Mesenchymal stem cell (in vitro differentiated cells and primary cell): ENCODE results near the gene CEP112.

Source experiments
- DNase-seq: peaks from one replicate; pipeline ENCODE4 v3.0.0-alpha.2; 2013
- H2AFZ ChIP-seq: one replicate; pipeline ENCODE4 v1.6.1; 2013; ENCODE audit warnings: low read depth, mild to moderate bottlenecking, control low read depth, inconsistent platforms, low read length, moderate library complexity
- H2AK5ac ChIP-seq: 2 replicates; pipeline ENCODE4 v1.6.1; 2013; ENCODE audit warnings: low read length, moderate library complexity, mild to moderate bottlenecking, inconsistent platforms; ENCODE audit not compliant: severe bottlenecking
- H2BK120ac ChIP-seq: one replicate; pipeline ENCODE4 v1.6.1; 2013; ENCODE audit warnings: low read depth, mild to moderate bottlenecking, inconsistent platforms, low read length, moderate library complexity
- H2BK12ac ChIP-seq, 2 experiments: one replicate each; pipeline ENCODE4 v1.6.1; 2013; ENCODE audit warnings: inconsistent platforms in 2 of 2, low read length in 2 of 2, mild to moderate bottlenecking in 2 of 2, moderate library complexity in 2 of 2, control low read depth in 1 of 2
- H2BK15ac ChIP-seq: one replicate; pipeline ENCODE4 v1.6.1; 2013; ENCODE audit warnings: mild to moderate bottlenecking, low read depth, inconsistent platforms; ENCODE audit not compliant: poor library complexity, severe bottlenecking
- H2BK5ac ChIP-seq: 2 replicates; pipeline ENCODE4 v1.6.1; 2013; ENCODE audit warnings: low read depth, mild to moderate bottlenecking, low read length, control low read depth, inconsistent platforms; ENCODE audit not compliant: poor library complexity, severe bottlenecking
- H3K14ac ChIP-seq, 2 experiments: one replicate each; pipeline ENCODE4 v1.6.1; 2013; ENCODE audit warnings: inconsistent platforms in 2 of 2, low read length in 2 of 2, control low read depth in 1 of 2, mild to moderate bottlenecking in 1 of 2, moderate library complexity in 1 of 2
- H3K18ac ChIP-seq, 2 experiments: one replicate each; pipeline ENCODE4 v1.6.1; 2013; ENCODE audit warnings: inconsistent platforms in 2 of 2, low read length in 2 of 2, control low read depth in 1 of 2, low read depth in 1 of 2, mild to moderate bottlenecking in 1 of 2
- H3K23ac ChIP-seq, 2 experiments: one replicate each; pipeline ENCODE4 v1.6.1; 2013; ENCODE audit warnings: inconsistent platforms in 2 of 2, low read length in 2 of 2, mild to moderate bottlenecking in 2 of 2, moderate library complexity in 2 of 2, control low read depth in 1 of 2
- H3K27ac ChIP-seq: 2 replicates; pipeline ENCODE4 v1.5.1; 2013; ENCODE audit warnings: mild to moderate bottlenecking, moderate library complexity, low read length, control low read depth, inconsistent platforms; ENCODE audit not compliant: poor library complexity, severe bottlenecking
- H3K27me3 ChIP-seq, 2 experiments: 2 replicates each; pipeline versions ENCODE4 v1.6.1 to v1.7.0; 2013; ENCODE audit warnings: low read length in 2 of 2, mild to moderate bottlenecking in 2 of 2, moderate library complexity in 2 of 2, control low read depth in 1 of 2, inconsistent platforms in 1 of 2; ENCODE audit not compliant: control insufficient read depth in 1 of 2, insufficient read depth in 1 of 2
- H3K36me3 ChIP-seq, 2 experiments: 2 replicates each; pipeline versions ENCODE4 v1.6.1 to v1.7.0; 2013; ENCODE audit warnings: low read length in 2 of 2, control low read depth in 1 of 2, inconsistent platforms in 1 of 2, low read depth in 1 of 2, mild to moderate bottlenecking in 1 of 2; ENCODE audit not compliant: insufficient read depth in 2 of 2, control insufficient read depth in 1 of 2
- H3K4ac ChIP-seq, 2 experiments: one replicate each; pipeline ENCODE4 v1.6.1; 2013; ENCODE audit warnings: inconsistent platforms in 2 of 2, low read length in 2 of 2, mild to moderate bottlenecking in 2 of 2, moderate library complexity in 2 of 2, control low read depth in 1 of 2, low read depth in 1 of 2
- H3K4me1 ChIP-seq: 2 replicates; pipeline ENCODE4 v1.6.1; 2013; ENCODE audit warnings: low read depth, low read length, control low read depth; ENCODE audit not compliant: control insufficient read depth, insufficient read depth
- H3K4me2 ChIP-seq: 2 replicates; pipeline ENCODE4 v1.6.1; 2013; ENCODE audit warnings: low read length, mild to moderate bottlenecking, inconsistent platforms; ENCODE audit not compliant: poor library complexity, severe bottlenecking
- H3K4me3 ChIP-seq, 2 experiments: 2 replicates each; pipeline versions ENCODE4 v1.5.1 to v1.7.0; 2013; ENCODE audit warnings: low read length in 2 of 2, mild to moderate bottlenecking in 2 of 2, control low read depth in 1 of 2, low read depth in 1 of 2; ENCODE audit not compliant: insufficient read depth in 1 of 2
- H3K79me1 ChIP-seq: replicated peaks from 2 replicates; pipeline ENCODE4 v1.6.1; 2013; ENCODE audit warnings: mild to moderate bottlenecking, control low read depth, low read length, inconsistent platforms; ENCODE audit not compliant: poor library complexity, severe bottlenecking
- H3K9ac ChIP-seq: 2 replicates; pipeline ENCODE4 v1.7.0; 2013; ENCODE audit warnings: mild to moderate bottlenecking, low read length, moderate library complexity
- H3K9me3 ChIP-seq: 2 replicates; pipeline ENCODE4 v1.7.0; 2013; ENCODE audit warnings: mild to moderate bottlenecking, low read length; ENCODE audit not compliant: control insufficient read depth
- H4K8ac ChIP-seq: one replicate; pipeline ENCODE4 v1.6.1; 2013; ENCODE audit warnings: inconsistent platforms, mild to moderate bottlenecking, low read length, moderate library complexity
- H4K91ac ChIP-seq: one replicate; pipeline ENCODE4 v1.6.1; 2013; ENCODE audit warnings: mild to moderate bottlenecking, low read length, inconsistent platforms
- WGBS: methylation state at CpG from one replicate; pipeline ENCODE4 v1.1.7; 2013; ENCODE audit warnings: mixed read lengths; 5-methylcytosine and 5-hydroxymethylcytosine counted together

The CEP112 gene

DNA sequence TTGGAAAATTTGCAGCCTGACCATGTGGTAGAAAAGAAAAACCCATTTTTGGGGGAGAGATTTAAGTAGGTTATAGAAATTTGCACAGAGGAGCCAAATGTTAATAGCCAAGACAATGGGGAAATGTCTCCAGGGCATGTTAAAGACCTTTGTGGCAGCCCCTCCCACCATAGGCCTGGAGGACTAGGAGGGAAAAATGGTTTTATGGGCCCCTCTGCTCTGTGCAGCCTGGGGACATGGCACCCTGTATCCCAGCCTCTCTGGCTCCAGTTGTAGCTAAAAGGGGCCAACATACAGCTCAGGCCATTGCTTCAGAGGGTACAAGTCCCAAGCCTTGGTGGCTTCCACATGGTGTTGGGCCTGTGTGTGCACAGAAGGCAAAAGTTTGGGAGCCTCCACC is 384.6 kb downstream of the CEP112 start:
- Histone ChIP-seq H3K9me3 (peaks cover 41% of the 10 kb centered on the region), H3K79me1 (no peaks in the 10 kb centered on the region), H2AK5ac (no peak overlapping the region), H2BK120ac (no peak overlapping the region), H3K27me3 (no peaks in the 10 kb centered on the region), H3K23ac (no peak overlapping the region), H2BK5ac (no peak overlapping the region), H3K4me1 (no peaks in the 10 kb centered on the region), H3K27ac (no peak overlapping the region), H4K8ac (no peak overlapping the region), H3K9ac (no peak overlapping the region), H3K4me3 (no peak overlapping the region), H3K36me3 (peaks cover 0 to 3% of the 10 kb centered on the region in 2 experiments), H3K18ac (no peak overlapping the region), H2AFZ (no peak overlapping the region), H3K4me2 (no peak overlapping the region), H2BK15ac (no peak overlapping the region), H3K14ac (no peak overlapping the region), H3K4ac (no peak overlapping the region), H4K91ac (no peak overlapping the region), H2BK12ac (no peak overlapping the region)
- no peak for DNase-seq

DNA sequence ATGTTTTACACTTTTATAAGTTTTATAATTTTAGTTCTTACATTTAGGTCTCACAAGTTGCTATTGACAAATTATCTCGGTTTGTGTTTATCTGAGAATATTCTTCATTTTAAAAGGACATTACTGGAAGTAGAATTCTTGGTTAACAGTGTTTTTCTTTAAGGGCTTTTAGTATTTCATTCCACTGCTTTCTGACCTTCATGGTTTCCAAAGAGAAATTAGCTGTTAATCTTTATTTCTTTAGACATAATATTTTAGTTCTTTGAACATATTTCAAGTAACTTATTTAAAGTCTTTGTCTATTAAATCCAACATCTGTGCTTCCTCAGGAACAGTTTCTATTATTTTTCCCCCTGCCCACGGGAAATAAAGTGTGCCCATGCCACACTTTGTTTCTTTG is 390.4 kb downstream of the CEP112 start:
- peaks cover 50% of the 10 kb centered on the region for H3K9me3 ChIP-seq

DNA sequence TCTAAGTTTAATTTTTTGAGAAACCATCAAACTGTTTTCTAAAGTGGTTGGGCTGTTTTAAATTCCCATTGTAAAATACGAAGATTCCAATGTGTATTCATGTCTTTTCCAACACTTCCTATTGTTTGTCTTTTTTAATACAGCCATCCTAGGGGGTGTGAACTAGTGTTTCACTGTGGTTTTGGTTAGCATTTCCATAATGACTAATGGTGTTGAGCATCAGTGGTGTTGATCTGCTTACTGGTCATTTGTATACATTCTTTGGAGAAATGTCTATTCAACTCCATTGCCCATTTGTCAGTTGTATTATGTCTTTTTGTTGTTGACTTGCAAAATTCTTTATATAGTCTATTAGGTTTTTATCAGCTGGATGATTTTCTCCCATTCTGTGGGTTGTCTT is 391.3 kb downstream of the CEP112 start:
- WGBS, result no CpG with 5 or more reads among the region's 1 CpG
- Histone ChIP-seq H3K23ac (no peak overlapping the region), H2BK120ac (no peak overlapping the region), H2AFZ (no peak overlapping the region), H2BK12ac (no peak overlapping the region), H3K27ac (no peak overlapping the region), H3K4me1 (no peaks in the 10 kb centered on the region), H3K14ac (no peak overlapping the region), H3K4me2 (no peak overlapping the region), H3K9me3 (peaks cover 50% of the 10 kb centered on the region), H4K91ac (no peak overlapping the region), H3K18ac (no peak overlapping the region), H2BK15ac (no peak overlapping the region), H2BK5ac (no peak overlapping the region), H3K79me1 (no peaks in the 10 kb centered on the region), H4K8ac (no peak overlapping the region), H3K36me3 (no peaks in the 10 kb centered on the region), H3K9ac (no peak overlapping the region), H3K4me3 (peak overlapping the region in 1 of 2 experiments; percentile 3), H3K27me3 (no peaks in the 10 kb centered on the region), H2AK5ac (no peak overlapping the region), H3K4ac (no peak overlapping the region)
- peak; percentile 18 for DNase-seq

More for the DNA sequence above, 390.4 kb downstream of the CEP112 start:
- Histone ChIP-seq H3K4me3 (peak overlapping the region in 1 of 2 experiments; percentile 26), H2AK5ac (no peak overlapping the region), H3K79me1 (no peaks in the 10 kb centered on the region), H3K14ac (no peak overlapping the region), H2BK12ac (no peak overlapping the region), H3K36me3 (no peaks in the 10 kb centered on the region), H2BK120ac (no peak overlapping the region), H2AFZ (no peak overlapping the region), H3K4ac (no peak overlapping the region), H2BK5ac (no peak overlapping the region), H4K8ac (no peak overlapping the region), H3K27me3 (no peaks in the 10 kb centered on the region), H3K4me2 (no peak overlapping the region), H3K4me1 (no peaks in the 10 kb centered on the region), H4K91ac (no peak overlapping the region), H3K9ac (no peak overlapping the region), H3K23ac (no peak overlapping the region), H2BK15ac (no peak overlapping the region), H3K27ac (no peak overlapping the region), H3K18ac (no peak overlapping the region)
- WGBS, result 100% methylated on average over 1 of the region's 2 CpGs
- DNase-seq, result no peak

DNA sequence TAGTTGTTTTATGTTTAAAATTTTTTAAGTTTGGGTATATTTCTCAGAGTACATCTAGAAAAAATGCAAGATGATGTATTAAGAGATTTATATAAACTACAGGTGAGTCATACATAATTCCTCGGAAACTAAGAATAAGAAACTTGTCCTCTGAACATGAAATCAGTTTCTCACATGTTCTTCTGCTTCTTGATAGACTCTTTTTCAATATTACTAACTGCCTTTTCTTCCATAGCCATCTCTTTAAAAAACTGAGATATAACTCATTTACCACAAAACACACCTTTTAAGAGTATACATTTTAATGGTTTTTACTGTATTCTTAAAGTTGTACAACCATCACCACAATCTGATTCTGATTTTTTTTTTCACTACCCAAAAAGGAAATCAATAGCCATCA is 392.1 kb downstream of the CEP112 start:
- WGBS, result 91% methylated on average over 1 of the region's 1 CpG
- Histone ChIP-seq H2AK5ac (no peak overlapping the region), H3K4me2 (no peak overlapping the region), H3K27me3 (no peaks in the 10 kb centered on the region), H3K27ac (no peak overlapping the region), H3K14ac (no peak overlapping the region), H3K4ac (no peak overlapping the region), H4K8ac (no peak overlapping the region), H4K91ac (no peak overlapping the region), H2BK5ac (no peak overlapping the region), H2BK12ac (no peak overlapping the region), H2AFZ (no peak overlapping the region), H3K9ac (no peak overlapping the region), H3K79me1 (no peaks in the 10 kb centered on the region), H3K4me1 (no peaks in the 10 kb centered on the region), H2BK15ac (no peak overlapping the region), H3K9me3 (peaks cover 50% of the 10 kb centered on the region), H3K18ac (no peak overlapping the region), H2BK120ac (no peak overlapping the region), H3K4me3 (no peak overlapping the region), H3K36me3 (no peaks in the 10 kb centered on the region), H3K23ac (no peak overlapping the region)
- no peak for DNase-seq
